PC-9 (cell line): Measurements from ENCODE around the gene RBM8A. TPM values are rescaled to one million over a fixed set of nuclear protein-coding genes. Genes with fewer than 3 reads are reported as not detected.

ENCODE experiments used
- Bru-seq: library from RNA; stranded (reverse); fragments of 400-500 nt; gene quantifications from one replicate; lab custom pipeline; 2021; lab: Mats Ljungman, UMichigan
- BruChase-seq, 2 experiments: library from RNA; stranded (reverse); fragments of 400-500 nt; gene quantifications; one replicate each; lab custom pipeline; 2021; lab: Mats Ljungman, UMichigan
- BruUV-seq: library from RNA; stranded (reverse); fragments of 400-500 nt; replicated peaks from 2 replicates; lab custom pipeline; 2021; lab: Mats Ljungman, UMichigan
- CTCF ChIA-PET: fragments of 300-600 bp; sonication (Branson Sonifier 250); formaldehyde crosslinking; loops from one replicate; lab custom pipeline; 2022; ENCODE audit warnings: antibody characterized with exemption; lab: Charles Lee
- POLR2A ChIA-PET: fragments of 300-600 bp; sonication (Branson Sonifier 250); formaldehyde crosslinking; loops from one replicate; lab custom pipeline; 2022; ENCODE audit warnings: antibody characterized with exemption; ENCODE audit not compliant: unreplicated experiment; lab: Charles Lee
- DNase-seq, 2 experiments: peaks; one replicate each; pipeline versions ENCODE4 v3.0.0 to v3.0.0-alpha.2; 2015 to 2022; ENCODE audit warnings: mixed read lengths in 1 of 2
- H2AFZ ChIP-seq: fragments of 200-600 bp; sonication (generic); 2 replicates; pipeline ENCODE4 v1.8.1; 2017; ENCODE audit warnings: antibody characterized with exemption
- H3F3A ChIP-seq: fragments of 200-600 bp; sonication (generic); 2 replicates; pipeline ENCODE4 v1.8.1; 2017; ENCODE audit warnings: antibody characterized with exemption, mild to moderate bottlenecking, low read depth; ENCODE audit not compliant: insufficient read depth
- H3K27ac ChIP-seq: fragments of 200-600 bp; sonication (generic); 2 replicates; pipeline ENCODE4 v1.6.1; 2016; ENCODE audit warnings: mixed run types
- H3K27me3 ChIP-seq: fragments of 200-600 bp; sonication (generic); 2 replicates; pipeline ENCODE4 v1.6.1; 2016; ENCODE audit warnings: low read depth, mixed run types; ENCODE audit not compliant: insufficient read depth
- H3K36me3 ChIP-seq: fragments of 200-600 bp; sonication (generic); 2 replicates; pipeline ENCODE4 v1.6.1; 2016; ENCODE audit warnings: low read depth, mixed run types
- H3K4me1 ChIP-seq: fragments of 200-600 bp; sonication (generic); replicated peaks from 2 replicates; pipeline ENCODE4 v1.6.1; 2016; ENCODE audit warnings: mixed run types; ENCODE audit not compliant: insufficient read depth
- H3K4me2 ChIP-seq: fragments of 200-600 bp; sonication (generic); 2 replicates; pipeline ENCODE4 v1.6.1; 2017; ENCODE audit warnings: mixed run types
- H3K4me3 ChIP-seq: fragments of 200-600 bp; sonication (generic); 2 replicates; pipeline ENCODE4 v1.6.1; 2016; ENCODE audit warnings: mixed run types
- H3K79me2 ChIP-seq: fragments of 200-600 bp; sonication (generic); 2 replicates; pipeline ENCODE4 v1.6.1; 2017; ENCODE audit warnings: low read depth, mixed run types
- H3K9me2 ChIP-seq: fragments of 200-600 bp; sonication (generic); 2 replicates; pipeline ENCODE4 v1.8.1; 2017; ENCODE audit warnings: mild to moderate bottlenecking; ENCODE audit not compliant: insufficient read depth
- H3K9me3 ChIP-seq: fragments of 200-600 bp; sonication (generic); 2 replicates; pipeline ENCODE4 v1.8.1; 2016; ENCODE audit warnings: low read depth; ENCODE audit not compliant: insufficient read depth
- H4K20me1 ChIP-seq: fragments of 200-600 bp; sonication (generic); 2 replicates; pipeline ENCODE4 v1.8.1; 2017; ENCODE audit not compliant: insufficient read depth
- EZH2 ChIP-seq: fragments of 200-600 bp; sonication (generic); IDR thresholded peaks from 2 replicates; pipeline ENCODE4 v1.8.0; 2017; ENCODE audit warnings: antibody characterized with exemption, low read depth
- intact Hi-C: fragments of 100-400 bp; cut with micrococcal nuclease; formaldehyde crosslinking; loops from one replicate; pipeline ENCODE4 v1.10.0; 2022; ENCODE audit not compliant: unreplicated experiment
- long read RNA-seq: library from polyadenylated mRNA; stranded (forward); transcript quantifications from one replicate; pipeline ENCODE4 v2.0.0, GENCODE V29; 2022
- total RNA-seq: library from RNA; stranded (reverse); gene quantifications from 2 replicates; pipeline ENCODE4 v1.2.3, GENCODE V29; 2021
- TF ChIP-seq, protein P1 (sequence below): fragments of 200-600 bp; sonication (generic); conservative IDR thresholded peaks from 2 replicates; pipeline ENCODE4 v1.6.1; 2017; ENCODE audit warnings: mixed run types, antibody characterized with exemption, mild to moderate bottlenecking, moderate library complexity

Gene RBM8A
- total RNA-seq (129 and 181 TPM in 2 replicates), Bru-seq, nascent RNA (percentile 94 among the genes with signal in this experiment), BruChase-seq, experiment 1, labeled RNA remaining after a 2-hour chase (percentile 92 among the genes with signal in this experiment), BruChase-seq, experiment 2, labeled RNA remaining after a 6-hour chase (percentile 98 among the genes with signal in this experiment)
- long read RNA-seq, full-length matches to known transcripts: 205 of 282 reads
- long read RNA-seq, partial matches to known transcripts: 64 of 282 reads
- long read RNA-seq, other reads (novel, unspliced or antisense): 13 of 282 reads

GRCh38 chr1:145927063-145927886, at the start of gene RBM8A:
Gene RBM8A (minus strand): TSS chr1:145927484. CDS start chr1:145927426, 58 bp downstream.
- H2AFZ ChIP-seq: peak within 1 kb of the TSS; percentile 87
- peaks cover 16% of the 10 kb centered on the region for H3K4me1 ChIP-seq
- ChIA-PET CTCF (interaction anchor here (0.6 to 2.2 kb wide), 6 partner anchors 14 to 82 kb away, joined by 3 to 8 read pairs (median 3); partner anchors contain the start of genes ANKRD34A, NUDT17 and POLR3GL), POLR2A (interaction anchor here (0.5 to 1.1 kb wide), 9 partner anchors 8 to 81 kb away, joined by 3 to 14 read pairs (median 4); partner anchors contain the start of genes LIX1L, PEX11B and PIAS3)
- peak within 1 kb of the TSS; percentile 93 for H3K4me2 ChIP-seq
- H3F3A ChIP-seq: peaks cover 30% of the 10 kb centered on the region
- H3K9me2 ChIP-seq: no peaks in the 10 kb centered on the region; the same call in 1 of the 2 replicates
- H3K27me3 ChIP-seq: no peaks in the 10 kb centered on the region
- no TSS peak for BruUV-seq
- H3K27ac ChIP-seq: peak within 1 kb of the TSS; percentile 84
- TF ChIP-seq EZH2: no peak
- TF ChIP-seq, protein P1, sequence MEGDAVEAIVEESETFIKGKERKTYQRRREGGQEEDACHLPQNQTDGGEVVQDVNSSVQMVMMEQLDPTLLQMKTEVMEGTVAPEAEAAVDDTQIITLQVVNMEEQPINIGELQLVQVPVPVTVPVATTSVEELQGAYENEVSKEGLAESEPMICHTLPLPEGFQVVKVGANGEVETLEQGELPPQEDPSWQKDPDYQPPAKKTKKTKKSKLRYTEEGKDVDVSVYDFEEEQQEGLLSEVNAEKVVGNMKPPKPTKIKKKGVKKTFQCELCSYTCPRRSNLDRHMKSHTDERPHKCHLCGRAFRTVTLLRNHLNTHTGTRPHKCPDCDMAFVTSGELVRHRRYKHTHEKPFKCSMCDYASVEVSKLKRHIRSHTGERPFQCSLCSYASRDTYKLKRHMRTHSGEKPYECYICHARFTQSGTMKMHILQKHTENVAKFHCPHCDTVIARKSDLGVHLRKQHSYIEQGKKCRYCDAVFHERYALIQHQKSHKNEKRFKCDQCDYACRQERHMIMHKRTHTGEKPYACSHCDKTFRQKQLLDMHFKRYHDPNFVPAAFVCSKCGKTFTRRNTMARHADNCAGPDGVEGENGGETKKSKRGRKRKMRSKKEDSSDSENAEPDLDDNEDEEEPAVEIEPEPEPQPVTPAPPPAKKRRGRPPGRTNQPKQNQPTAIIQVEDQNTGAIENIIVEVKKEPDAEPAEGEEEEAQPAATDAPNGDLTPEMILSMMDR: peak; percentile 87
- intact Hi-C loops: loop anchor here (5.0 kb wide), 1 partner anchor 110 kb away; no protein-coding TSS in a partner anchor
- H4K20me1 ChIP-seq: no peaks in the 10 kb centered on the region; the same call in 1 of the 2 replicates
- peaks cover 14% of the 10 kb centered on the region for H3K36me3 ChIP-seq
- peak within 1 kb of the TSS; percentile 97 for H3K4me3 ChIP-seq
- no peaks in the 10 kb centered on the region for H3K9me3 ChIP-seq
- H3K79me2 ChIP-seq: peaks cover 28% of the 10 kb centered on the region
- DNase-seq: peak; percentile 88 to 96

- intact Hi-C loops: loop anchor here (5.0 kb wide), 1 partner anchor 60 kb away; the partner anchor contains the start of gene PEX11B
- POLR2A ChIA-PET: no interaction called here
- no peaks in the 10 kb centered on the region for H4K20me1 ChIP-seq
- H3K4me2 ChIP-seq: peak overlapping the region; percentile 89; the same call in 1 of the 2 replicates
- H3K27me3 ChIP-seq: no peaks in the 10 kb centered on the region
- no peaks in the 10 kb centered on the region for H3K79me2 ChIP-seq
- no TSS peak for BruUV-seq
- TF ChIP-seq, protein P1: no peak
- TF ChIP-seq EZH2: no peak
- no peaks in the 10 kb centered on the region for H3K9me3 ChIP-seq
- H3K4me3 ChIP-seq: no peak overlapping the region
- H3K36me3 ChIP-seq: no peaks in the 10 kb centered on the region
- CTCF ChIA-PET: interaction anchor here (1.5 to 4.7 kb wide), 2 partner anchors 30 to 85 kb away, joined by 4 to 24 read pairs; no protein-coding TSS in a partner anchor
- DNase-seq: no peak
- peaks cover 34% of the 10 kb centered on the region for H3K4me1 ChIP-seq
- no peak overlapping the region for H2AFZ ChIP-seq
- H3K27ac ChIP-seq: no peak overlapping the region
- H3K9me2 ChIP-seq: no peaks in the 10 kb centered on the region
- peaks cover 27% of the 10 kb centered on the region for H3F3A ChIP-seq
Measured at GRCh38 chr1:145977016-145977415, 49.7 kb upstream of the RBM8A start.

GRCh38 chr1:145975216-145975615, 47.9 kb upstream of the RBM8A start:
- H3K4me1 ChIP-seq: peaks cover 25% of the 10 kb centered on the region
- H2AFZ ChIP-seq: no peak overlapping the region
- H3K9me2 ChIP-seq: no peaks in the 10 kb centered on the region
- no TSS peak for BruUV-seq
- H3K4me3 ChIP-seq: no peak overlapping the region
- H3F3A ChIP-seq: peaks cover 26% of the 10 kb centered on the region
- POLR2A ChIA-PET: interaction anchor here (0.6 kb wide), 1 partner anchor 11 kb away, joined by 5 read pairs; the partner anchor contains the start of gene ANKRD34A
- no peak overlapping the region for H3K27ac ChIP-seq
- H3K4me2 ChIP-seq: no peak overlapping the region
- TF ChIP-seq, protein P1: no peak
- TF ChIP-seq EZH2: no peak
- intact Hi-C loops: loop anchor here (2.0 to 5.0 kb wide), 2 partner anchors 58 to 126 kb away; partner anchors contain the start of gene PEX11B
- H3K27me3 ChIP-seq: no peaks in the 10 kb centered on the region
- DNase-seq: no peak
- H4K20me1 ChIP-seq: no peaks in the 10 kb centered on the region
- H3K9me3 ChIP-seq: no peaks in the 10 kb centered on the region
- H3K79me2 ChIP-seq: no peaks in the 10 kb centered on the region
- CTCF ChIA-PET: no interaction called here
- H3K36me3 ChIP-seq: no peaks in the 10 kb centered on the region
